IMR-90 (cell line): ENCODE results near the gene FOXO4. TPM values are rescaled to one million over a fixed set of nuclear protein-coding genes. Genes with fewer than 3 reads are reported as not detected.

Experiments used
- ATAC-seq: fragments of 200-7000 bp; cut with Tn5 transposase; 2 replicates; pipeline ENCODE4 v1.9.1; 2020; ENCODE audit warnings: low read depth, mild to moderate bottlenecking, moderate library complexity
- BruUV-seq: library from RNA; stranded (reverse); fragments of 400-500 nt; replicated peaks from 2 replicates; lab custom pipeline; 2021; lab: Mats Ljungman, UMichigan
- CTCF ChIA-PET: fragments of 300-600 bp; formaldehyde crosslinking; extraction: SDS; loops from one replicate; lab custom pipeline; 2021; ENCODE audit warnings: antibody characterized with exemption; lab: Yijun Ruan, JAX
- POLR2A ChIA-PET: fragments of 300-600 bp; sonication (Branson Sonifier 250); formaldehyde crosslinking; loops from one replicate; lab custom pipeline; 2022; ENCODE audit warnings: antibody characterized with exemption; ENCODE audit not compliant: unreplicated experiment; lab: Charles Lee
- DNase-seq: peaks from one replicate; pipeline ENCODE4 v3.0.0; 2013
- H2AFZ ChIP-seq: replicated peaks from 2 replicates; pipeline ENCODE3; 2013; ENCODE audit warnings: low read length, mild to moderate bottlenecking; ENCODE audit not compliant: poor library complexity
- H2AK5ac ChIP-seq: 2 replicates; pipeline ENCODE4 v1.6.1; 2013; ENCODE audit warnings: low read depth, low read length, inconsistent platforms
- H2AK9ac ChIP-seq: replicated peaks from 2 replicates; pipeline ENCODE3; 2013; ENCODE audit warnings: mild to moderate bottlenecking, low read depth, low read length, moderate library complexity; ENCODE audit not compliant: poor library complexity
- H2BK120ac ChIP-seq: 2 replicates; pipeline ENCODE4 v1.6.1; 2013; ENCODE audit warnings: low read depth, low read length, inconsistent platforms
- H2BK15ac ChIP-seq: 3 replicates; pipeline ENCODE4 v1.6.1; 2013; ENCODE audit warnings: low read depth, low read length, inconsistent platforms
- H2BK20ac ChIP-seq: 2 replicates; pipeline ENCODE4 v1.6.1; 2013; ENCODE audit warnings: low read depth, mild to moderate bottlenecking, inconsistent platforms, low read length, moderate library complexity
- H2BK5ac ChIP-seq: 2 replicates; pipeline ENCODE4 v1.6.1; 2013; ENCODE audit warnings: mild to moderate bottlenecking, low read depth, low read length, inconsistent platforms; ENCODE audit not compliant: poor library complexity, severe bottlenecking
- H3K14ac ChIP-seq: replicated peaks from 2 replicates; pipeline ENCODE4 v1.6.1; 2013; ENCODE audit warnings: low read depth, low read length, inconsistent platforms
- H3K18ac ChIP-seq: 2 replicates; pipeline ENCODE4 v1.6.1; 2013; ENCODE audit warnings: low read depth, low read length, control low read depth
- H3K23ac ChIP-seq: 2 replicates; pipeline ENCODE4 v1.6.1; 2013; ENCODE audit warnings: low read depth, low read length, inconsistent platforms
- H3K27ac ChIP-seq: 2 replicates; pipeline ENCODE4 v1.5.1; 2013; ENCODE audit warnings: mild to moderate bottlenecking, control low read depth, low read length; ENCODE audit not compliant: insufficient read depth
- H3K27me3 ChIP-seq: 2 replicates; pipeline ENCODE4 v1.6.1; 2013; ENCODE audit warnings: low read length; ENCODE audit not compliant: control insufficient read depth, insufficient read depth
- H3K36me3 ChIP-seq: 2 replicates; pipeline ENCODE4 v1.6.1; 2013; ENCODE audit warnings: low read length, mixed read lengths; ENCODE audit not compliant: control insufficient read depth, insufficient read depth
- H3K4ac ChIP-seq: 2 replicates; pipeline ENCODE4 v1.6.1; 2013; ENCODE audit warnings: low read depth, low read length, inconsistent platforms
- H3K4me1 ChIP-seq: 2 replicates; pipeline ENCODE4 v1.6.1; 2013; ENCODE audit warnings: low read length, mixed read lengths; ENCODE audit not compliant: control insufficient read depth, insufficient read depth
- H3K4me2 ChIP-seq: 2 replicates; pipeline ENCODE4 v1.6.1; 2013; ENCODE audit warnings: low read depth, mild to moderate bottlenecking, control low read depth, low read length, moderate library complexity
- H3K4me3 ChIP-seq: 2 replicates; pipeline ENCODE4 v1.5.1; 2013; ENCODE audit warnings: low read depth, mild to moderate bottlenecking, control low read depth, low read length, moderate library complexity; ENCODE audit not compliant: insufficient read depth
- H3K56ac ChIP-seq: 2 replicates; pipeline ENCODE4 v1.6.1; 2013; ENCODE audit warnings: low read length, inconsistent platforms; ENCODE audit not compliant: insufficient read depth; ENCODE audit errors: extremely low read depth
- H3K79me1 ChIP-seq, 2 experiments: 2 replicates each; pipeline ENCODE4 v1.6.1; 2013; ENCODE audit warnings: low read length in 2 of 2, inconsistent platforms in 1 of 2, low read depth in 1 of 2
- H3K9ac ChIP-seq: 2 replicates; pipeline ENCODE4 v1.6.1; 2013; ENCODE audit warnings: low read depth, low read length, control low read depth
- H3K9me1 ChIP-seq: 2 replicates; pipeline ENCODE4 v1.6.1; 2013; ENCODE audit warnings: low read length, inconsistent platforms; ENCODE audit not compliant: insufficient read depth
- H3K9me3 ChIP-seq: 2 replicates; pipeline ENCODE4 v1.6.1; 2013; ENCODE audit warnings: low read length; ENCODE audit not compliant: control insufficient read depth, insufficient read depth
- H4K20me1 ChIP-seq: 2 replicates; pipeline ENCODE4 v1.6.1; 2013; ENCODE audit warnings: low read length, inconsistent platforms; ENCODE audit not compliant: insufficient read depth
- H4K5ac ChIP-seq: 2 replicates; pipeline ENCODE4 v1.6.1; 2013; ENCODE audit warnings: mild to moderate bottlenecking, low read depth, low read length, control low read depth
- H4K8ac ChIP-seq, 2 experiments: 2 replicates each; pipeline ENCODE4 v1.6.1; 2013; ENCODE audit warnings: low read depth in 2 of 2, low read length in 2 of 2, control low read depth in 1 of 2, inconsistent platforms in 1 of 2
- H4K91ac ChIP-seq: 2 replicates; pipeline ENCODE4 v1.6.1; 2013; ENCODE audit warnings: low read depth, low read length, inconsistent platforms; ENCODE audit not compliant: insufficient read depth
- CHD1 ChIP-seq: IDR thresholded peaks from 2 replicates; pipeline ENCODE4 v1.6.1; 2012; ENCODE audit warnings: low read depth, low read length, improper control_type of control experiment
- MAFK ChIP-seq: IDR thresholded peaks from 2 replicates; pipeline ENCODE4 v1.6.1; 2012; ENCODE audit warnings: low read depth, low read length, improper control_type of control experiment
- MAZ ChIP-seq: IDR thresholded peaks from 2 replicates; pipeline ENCODE4 v1.6.1; 2012; ENCODE audit warnings: low read depth, mild to moderate bottlenecking, low read length, improper control_type of control experiment, moderate library complexity, borderline replicate concordance
- MXI1 ChIP-seq: IDR thresholded peaks from 2 replicates; pipeline ENCODE4 v1.6.1; 2012; ENCODE audit warnings: low read depth, mild to moderate bottlenecking, low read length, moderate library complexity, borderline replicate concordance
- NFE2L2 ChIP-seq: fragments of 150-350 bp; IDR thresholded peaks from 2 replicates; pipeline ENCODE4 v1.6.1; 2016; ENCODE audit warnings: low read depth, mild to moderate bottlenecking, low read length
- RAD21 ChIP-seq: IDR thresholded peaks from 2 replicates; pipeline ENCODE4 v1.6.1; 2012; ENCODE audit warnings: low read length, improper control_type of control experiment
- RCOR1 ChIP-seq: IDR thresholded peaks from 2 replicates; pipeline ENCODE4 v1.6.1; 2012; ENCODE audit warnings: mild to moderate bottlenecking, low read length, improper control_type of control experiment; ENCODE audit not compliant: insufficient replicate concordance
- RFX5 ChIP-seq: IDR thresholded peaks from 2 replicates; pipeline ENCODE4 v1.8.0; 2012; ENCODE audit warnings: low read depth, mild to moderate bottlenecking, low read length, moderate library complexity
- SMC3 ChIP-seq: fragments of 150-350 bp; IDR thresholded peaks from 2 replicates; pipeline ENCODE4 v1.6.1; 2016; ENCODE audit warnings: low read depth, mild to moderate bottlenecking, antibody characterized with exemption, low read length, moderate library complexity
- WGBS, 2 experiments: methylation state at CpG; one replicate each; pipeline versions ENCODE4 v1.1.5 to v1.1.7; 2013; ENCODE audit warnings: missing lambda C conversion rate in 2 of 2; ENCODE audit not compliant: insufficient read length in 1 of 2; ENCODE audit errors: extremely low coverage in 2 of 2; 5-methylcytosine and 5-hydroxymethylcytosine counted together
- dilution Hi-C: fragments of 300-500 bp; cut with HindIII; formaldehyde crosslinking; loops from one replicate; pipeline ENCODE4 v1.14.3; 2018; ENCODE audit warnings: low sequenced_read_pairs; ENCODE audit not compliant: unreplicated experiment
- in situ Hi-C: fragments of 300-500 bp; cut with MboI; formaldehyde crosslinking; loops from 3 replicates; pipeline ENCODE4 v1.14.3; 2019; ENCODE audit warnings: low sequenced_read_pairs, inconsistent platforms, mixed read lengths
- intact Hi-C: fragments of 100-400 bp; cut with micrococcal nuclease; formaldehyde crosslinking; loops from 2 replicates; pipeline ENCODE4 v1.10.0; 2022
- polyA plus RNA-seq, 3 experiments: library from polyadenylated mRNA; depleted of rRNA; stranded (reverse); fragments of >200 nt; gene quantifications; 2 replicates each; pipeline ENCODE4 v1.2.3, GENCODE V29; 2012; ENCODE audit warnings: low replicate concordance in 1 of 3
- total RNA-seq: library from RNA; depleted of rRNA; stranded (reverse); fragments of >200 nt; gene quantifications from 2 replicates; pipeline ENCODE4 v1.2.3, GENCODE V29; 2012
- TF ChIP-seq, protein P1 (sequence below): fragments of 150-350 bp; IDR thresholded peaks from 2 replicates; pipeline ENCODE4 v1.6.1; 2016; ENCODE audit warnings: low read depth, mild to moderate bottlenecking, low read length, moderate library complexity, borderline replicate concordance

FOXO4 gene
- total and polyA plus RNA-seq, 2 of the 4 experiments (the other 2 are of a cell fraction), result 2.0 to 2.6 TPM

- no peak overlapping the region for H2BK15ac ChIP-seq
- TF ChIP-seq RFX5 (no peak), CHD1 (no peak), SMC3 (no peak), RCOR1 (no peak), MAFK (no peak), NFE2L2 (no peak), MAZ (no peak), MXI1 (no peak), RAD21 (no peak)
- TF ChIP-seq, protein P1, sequence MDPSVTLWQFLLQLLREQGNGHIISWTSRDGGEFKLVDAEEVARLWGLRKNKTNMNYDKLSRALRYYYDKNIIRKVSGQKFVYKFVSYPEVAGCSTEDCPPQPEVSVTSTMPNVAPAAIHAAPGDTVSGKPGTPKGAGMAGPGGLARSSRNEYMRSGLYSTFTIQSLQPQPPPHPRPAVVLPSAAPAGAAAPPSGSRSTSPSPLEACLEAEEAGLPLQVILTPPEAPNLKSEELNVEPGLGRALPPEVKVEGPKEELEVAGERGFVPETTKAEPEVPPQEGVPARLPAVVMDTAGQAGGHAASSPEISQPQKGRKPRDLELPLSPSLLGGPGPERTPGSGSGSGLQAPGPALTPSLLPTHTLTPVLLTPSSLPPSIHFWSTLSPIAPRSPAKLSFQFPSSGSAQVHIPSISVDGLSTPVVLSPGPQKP, result no peak
- no peak overlapping the region; the same call in 1 of the 2 replicates for H4K91ac ChIP-seq
- in situ Hi-C loops (no loop called here), intact Hi-C loops (loop anchor here (1.0 to 2.0 kb wide), 2 partner anchors 27 to 33 kb away; partner anchors contain the start of gene SNX12), dilution Hi-C loops (no loop called here)
- DNase-seq (peak; percentile 30), ATAC-seq (peak; percentile 66)
- peak overlapping the region in 1 of 2 experiments; percentile 23; a peak in 2 of 4 replicates for H4K8ac ChIP-seq
- peak overlapping the region; percentile 37; the same call in 1 of the 2 replicates for H3K14ac ChIP-seq
- H3K4me1 ChIP-seq, result no peaks in the 10 kb centered on the region
- ChIA-PET CTCF (no interaction called here), POLR2A (no interaction called here)
- peak overlapping the region; percentile 89 for H3K4me3 ChIP-seq
- H3K9ac ChIP-seq, result peak overlapping the region; percentile 63
- no peaks in the 10 kb centered on the region for H3K9me3 ChIP-seq
- H3K18ac ChIP-seq, result no peak overlapping the region
- H3K36me3 ChIP-seq, result no peaks in the 10 kb centered on the region
- peak overlapping the region; percentile 95 for H3K4me2 ChIP-seq
- no peak overlapping the region for H3K56ac ChIP-seq
- no peaks in the 10 kb centered on the region for H3K9me1 ChIP-seq
- no peak overlapping the region for H2BK20ac ChIP-seq
- H4K5ac ChIP-seq, result no peak overlapping the region; the same call in 1 of the 2 replicates
- H3K27ac ChIP-seq, result no peak overlapping the region
- H3K4ac ChIP-seq, result peak overlapping the region; percentile 35
- H2AK5ac ChIP-seq, result no peak overlapping the region
- no TSS peak for BruUV-seq
- no peak overlapping the region for H2BK5ac ChIP-seq
- no peaks in the 10 kb centered on the region for H4K20me1 ChIP-seq
- peak overlapping the region; percentile 91 for H2AFZ ChIP-seq
- peak overlapping the region; percentile 79 for H3K23ac ChIP-seq
- H2BK120ac ChIP-seq, result no peak overlapping the region
- WGBS, 2 experiments, result 28% methylated on average over 31 of the region's 46 CpGs; no CpG with 5 or more reads in 1 of the 2 experiments
- H2AK9ac ChIP-seq, result peak overlapping the region; percentile 74
- H3K27me3 ChIP-seq, result peaks cover 21% of the 10 kb centered on the region
- H3K79me1 ChIP-seq, result no peaks in the 10 kb centered on the region
Measured at GRCh38 chrX:71095981-71096759, 519 bp downstream of the FOXO4 start.
